KOPT-K1 (cell line): Measurements from ENCODE around the gene TEAD4.

Experiments used
- H3K27ac ChIP-seq: fragments of 200-600 bp; sonication (generic); 2 replicates; pipeline ENCODE4 v1.5.1; 2016; ENCODE audit warnings: antibody characterized with exemption, mild to moderate bottlenecking, low read depth, low read length; ENCODE audit not compliant: poor library complexity, severe bottlenecking
- H3K36me3 ChIP-seq: fragments of 200-600 bp; sonication (generic); 2 replicates; pipeline ENCODE4 v1.5.1; 2017; ENCODE audit warnings: antibody characterized with exemption, mild to moderate bottlenecking, low read length, moderate library complexity; ENCODE audit not compliant: insufficient read depth
- H3K9me3 ChIP-seq: fragments of 200-600 bp; sonication (generic); 2 replicates; pipeline ENCODE4 v1.5.1; 2017; ENCODE audit warnings: antibody characterized with exemption, low read length, mild to moderate bottlenecking; ENCODE audit not compliant: insufficient read depth, poor library complexity, severe bottlenecking

Gene TEAD4

GRCh38 chr12:3003357-3003992 is 44.3 kb downstream of the TEAD4 start:
- Histone ChIP-seq H3K9me3 (no peaks in the 10 kb centered on the region), H3K36me3 (no peaks in the 10 kb centered on the region), H3K27ac (no peak overlapping the region)

GRCh38 chr12:3004655-3005565 is 45.7 kb downstream of the TEAD4 start:
- Histone ChIP-seq H3K27ac (no peak overlapping the region), H3K9me3 (no peaks in the 10 kb centered on the region), H3K36me3 (no peaks in the 10 kb centered on the region)

- no peak overlapping the region for H3K27ac ChIP-seq
- no peaks in the 10 kb centered on the region for H3K36me3 ChIP-seq
These were observed 46.5 kb downstream of the TEAD4 start for GRCh38 chr12:3005736-3006135.

DNA sequence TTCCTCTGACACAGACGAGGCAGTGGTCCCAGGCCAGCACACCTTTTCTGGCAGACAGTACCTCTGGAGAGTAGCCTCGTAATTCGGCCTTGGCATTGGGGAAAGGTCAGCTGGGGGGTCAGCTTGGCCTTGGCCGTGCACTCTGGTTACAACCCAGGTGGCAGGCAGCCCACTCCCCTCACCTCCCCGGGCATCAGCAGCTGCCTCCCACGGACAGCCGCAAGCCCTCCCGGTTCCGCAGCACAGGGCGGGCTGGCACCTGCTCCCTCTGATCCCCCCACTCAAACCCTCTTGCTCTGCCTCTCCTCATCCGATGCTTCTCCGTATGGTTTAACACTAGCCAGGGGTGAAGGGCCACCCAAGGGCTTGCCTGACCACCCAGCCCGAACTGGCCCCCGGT is 50.6 kb downstream of the TEAD4 start:
- Histone ChIP-seq H3K36me3 (no peaks in the 10 kb centered on the region), H3K27ac (no peak overlapping the region), H3K9me3 (no peaks in the 10 kb centered on the region)

More at GRCh38 chr12:3005736-3006135, 46.5 kb downstream of the TEAD4 start:
- H3K9me3 ChIP-seq, result no peaks in the 10 kb centered on the region

- no peaks in the 10 kb centered on the region for H3K36me3 ChIP-seq
- no peak overlapping the region for H3K27ac ChIP-seq
- no peaks in the 10 kb centered on the region for H3K9me3 ChIP-seq
These were observed 51.2 kb downstream of the TEAD4 start for GRCh38 chr12:3010214-3010930.

DNA sequence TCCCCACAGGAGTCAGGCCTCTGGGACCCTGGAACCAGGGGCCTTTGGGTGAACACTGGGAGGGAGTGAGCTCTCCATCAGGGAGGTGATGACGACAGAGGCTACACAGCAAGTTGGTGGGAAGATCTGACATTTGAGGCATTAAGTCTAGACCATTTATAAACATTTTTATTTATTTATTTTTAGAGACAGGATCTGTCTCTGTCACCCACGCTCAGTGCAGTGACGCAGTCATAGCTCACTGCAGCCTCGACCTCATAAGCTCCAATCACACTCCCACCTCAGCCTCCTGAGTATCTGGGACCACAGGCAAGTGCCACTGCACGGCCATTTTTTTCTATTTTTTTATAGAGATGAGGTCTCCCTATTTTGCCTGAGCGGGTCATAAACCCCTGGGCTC is 53.6 kb downstream of the TEAD4 start:
- Histone ChIP-seq H3K9me3 (no peaks in the 10 kb centered on the region), H3K27ac (no peak overlapping the region), H3K36me3 (no peaks in the 10 kb centered on the region)

GRCh38 chr12:3014641-3015040 is 55.4 kb downstream of the TEAD4 start:
- Histone ChIP-seq H3K36me3 (no peaks in the 10 kb centered on the region), H3K9me3 (no peaks in the 10 kb centered on the region), H3K27ac (no peak overlapping the region)

GRCh38 chr12:3015356-3015755 is 56.2 kb downstream of the TEAD4 start:
- no peak overlapping the region for H3K27ac ChIP-seq
- no peaks in the 10 kb centered on the region for H3K36me3 ChIP-seq
- H3K9me3 ChIP-seq, result no peaks in the 10 kb centered on the region

- no peaks in the 10 kb centered on the region for H3K36me3 ChIP-seq
- H3K9me3 ChIP-seq, result no peaks in the 10 kb centered on the region
- H3K27ac ChIP-seq, result no peak overlapping the region
These were observed 57.0 kb downstream of the TEAD4 start for GRCh38 chr12:3016191-3016590.

DNA sequence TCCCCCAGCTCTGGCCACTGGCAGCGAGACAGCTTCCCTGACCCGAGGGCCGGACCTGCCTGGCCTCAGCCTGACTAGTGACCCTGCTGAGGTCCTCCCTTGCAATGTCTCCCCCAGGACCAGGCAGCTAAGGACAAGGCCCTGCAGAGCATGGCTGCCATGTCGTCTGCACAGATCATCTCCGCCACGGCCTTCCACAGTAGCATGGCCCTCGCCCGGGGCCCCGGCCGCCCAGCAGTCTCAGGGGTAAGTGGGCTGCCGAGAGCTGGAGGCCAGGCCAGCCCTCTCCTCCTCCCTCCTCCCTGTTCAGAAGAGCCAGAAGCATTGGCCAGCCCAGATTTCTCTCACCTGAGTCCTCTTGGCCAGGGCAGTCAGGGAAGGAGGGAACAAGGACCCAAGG is 58.1 kb downstream of the TEAD4 start:
- Histone ChIP-seq H3K36me3 (no peaks in the 10 kb centered on the region), H3K27ac (no peak overlapping the region), H3K9me3 (no peaks in the 10 kb centered on the region)

GRCh38 chr12:3018284-3019004 is 59.2 kb downstream of the TEAD4 start:
- no peak overlapping the region for H3K27ac ChIP-seq
- no peaks in the 10 kb centered on the region for H3K36me3 ChIP-seq
- no peaks in the 10 kb centered on the region for H3K9me3 ChIP-seq

DNA sequence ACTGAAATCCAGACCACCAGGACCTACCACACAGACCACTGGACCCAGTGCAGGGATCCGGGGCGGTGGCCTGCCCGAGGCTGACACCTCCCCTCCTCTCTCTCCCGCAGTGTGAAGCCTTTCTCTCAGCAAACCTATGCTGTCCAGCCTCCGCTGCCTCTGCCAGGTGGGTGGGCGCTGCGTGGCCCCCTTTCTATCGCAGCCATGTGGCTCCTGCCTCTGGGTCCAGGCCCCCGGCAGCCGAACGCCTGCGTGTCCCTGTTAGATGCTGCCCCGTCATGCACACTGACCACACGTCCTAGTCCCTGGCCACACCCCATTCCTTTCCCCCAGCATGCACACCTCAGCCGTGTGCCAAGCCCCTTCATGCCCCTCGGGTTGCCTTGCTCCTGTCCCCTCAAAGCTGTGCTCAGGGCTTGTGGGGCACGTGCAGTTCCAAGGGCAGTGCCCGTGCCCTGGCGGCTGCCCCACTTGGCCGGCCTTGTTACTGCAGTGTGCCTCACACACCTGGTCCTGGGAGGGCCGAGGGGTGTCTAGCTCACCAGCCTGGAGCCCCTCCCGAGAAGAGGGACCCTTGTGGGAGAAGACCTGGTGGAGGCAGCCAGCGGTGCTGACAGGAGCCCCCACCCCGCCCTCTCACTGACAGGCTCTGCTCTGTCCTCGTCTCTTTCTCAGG is 59.9 kb downstream of the TEAD4 start:
- Histone ChIP-seq H3K9me3 (no peaks in the 10 kb centered on the region), H3K27ac (no peak overlapping the region), H3K36me3 (no peaks in the 10 kb centered on the region)

GRCh38 chr12:3020399-3020798 is 61.2 kb downstream of the TEAD4 start:
- no peaks in the 10 kb centered on the region for H3K36me3 ChIP-seq
- no peaks in the 10 kb centered on the region for H3K9me3 ChIP-seq
- H3K27ac ChIP-seq, result no peak overlapping the region

- H3K36me3 ChIP-seq, result no peaks in the 10 kb centered on the region
These were observed 61.7 kb downstream of the TEAD4 start for GRCh38 chr12:3020850-3021435.

More at GRCh38 chr12:3020850-3021435, 61.7 kb downstream of the TEAD4 start:
- Histone ChIP-seq H3K9me3 (no peaks in the 10 kb centered on the region), H3K27ac (no peak overlapping the region)
